ENCODE measurements around the gene FAM107B.
"Not testable (repeated sequence)": the region's sequence is repeated elsewhere in the genome, so short reads cannot be mapped to it uniquely, and the experiment has no call there.

Gene FAM107B

GRCh38 chr10:14659137-14659536, 115.6 kb downstream of the FAM107B start:
- DNase-seq, result not testable (repeated sequence)

- no peak for DNase-seq
Measured at GRCh38 chr10:14658331-14659127, 116.2 kb downstream of the FAM107B start.

- no peak for DNase-seq
Measured at GRCh38 chr10:14656052-14656730, 118.5 kb downstream of the FAM107B start.

DNA sequence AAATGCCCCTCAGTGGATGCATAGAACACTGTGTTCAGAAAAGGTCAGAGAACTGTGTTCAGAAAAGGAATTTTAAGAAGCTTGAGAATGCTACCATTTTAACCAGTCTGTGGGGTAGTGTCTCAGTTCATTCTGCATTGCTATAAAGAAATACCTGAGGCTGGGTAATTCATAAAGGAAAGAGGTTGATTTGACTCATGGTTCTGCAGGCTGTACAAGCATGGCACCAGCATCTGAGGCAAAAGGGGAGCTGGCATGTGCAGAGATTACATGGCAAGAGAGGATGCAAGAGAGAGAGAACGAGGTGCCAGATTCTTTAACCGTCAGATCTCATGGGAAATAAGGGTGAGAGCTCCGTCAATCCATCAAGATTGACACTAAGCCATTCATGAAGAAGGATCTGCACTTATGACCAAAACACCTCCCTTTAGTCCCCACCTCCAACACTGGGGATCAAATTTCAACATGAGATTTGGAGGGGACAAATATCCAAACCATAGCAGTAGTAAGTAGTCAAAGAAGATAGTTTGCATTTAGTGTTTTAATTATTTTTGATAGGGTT, 119.8 kb downstream of the FAM107B start:
- no peak for DNase-seq

GRCh38 chr10:14653271-14654161, 121.2 kb downstream of the FAM107B start:
- DNase-seq, result no peak

DNA sequence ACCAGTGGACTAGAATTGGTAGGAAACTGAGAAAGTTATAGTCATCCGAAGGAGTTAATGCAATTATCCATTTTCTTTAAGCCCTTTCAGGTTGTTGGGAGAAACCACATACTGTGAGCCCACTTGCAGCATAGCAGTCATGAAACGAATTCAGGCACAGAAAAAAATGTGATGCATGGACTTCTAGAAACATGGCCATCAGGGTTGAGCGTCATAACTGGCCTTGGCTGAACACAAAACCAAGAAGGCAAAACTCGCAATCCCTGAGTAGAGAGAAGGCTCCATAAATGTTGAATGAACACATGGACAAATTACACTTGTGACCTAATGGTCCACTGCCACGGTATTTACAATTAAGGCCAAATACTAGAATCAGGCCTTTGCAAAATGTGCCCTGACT, 121.9 kb downstream of the FAM107B start:
- no peak for DNase-seq

GRCh38 chr10:14652067-14652466, 122.6 kb downstream of the FAM107B start:
- no peak for DNase-seq

DNA sequence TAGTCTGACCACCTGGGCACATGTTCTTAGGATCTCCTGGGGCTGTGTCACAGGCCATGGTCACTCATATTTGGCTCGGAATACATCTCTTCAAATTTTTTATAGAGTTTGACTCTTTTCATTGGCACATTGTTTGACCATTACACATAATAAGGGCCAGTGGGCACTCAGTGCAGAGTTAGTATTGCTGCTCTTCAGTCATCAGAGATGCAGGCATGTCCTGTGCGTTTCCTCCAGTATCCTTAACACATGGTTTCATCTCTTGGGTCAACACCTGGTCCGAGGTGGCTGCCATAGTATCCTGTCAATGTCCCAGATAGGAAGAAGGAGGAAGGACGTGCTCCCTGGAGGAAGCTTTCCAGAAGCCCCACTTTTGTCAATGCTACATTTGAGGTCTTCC, 125.0 kb downstream of the FAM107B start:
- DNase-seq, result no peak

- DNase-seq, result no peak
Measured at GRCh38 chr10:14648946-14649345, 125.8 kb downstream of the FAM107B start.

- no peak for DNase-seq
Measured at GRCh38 chr10:14648005-14648765, 126.5 kb downstream of the FAM107B start.

DNA sequence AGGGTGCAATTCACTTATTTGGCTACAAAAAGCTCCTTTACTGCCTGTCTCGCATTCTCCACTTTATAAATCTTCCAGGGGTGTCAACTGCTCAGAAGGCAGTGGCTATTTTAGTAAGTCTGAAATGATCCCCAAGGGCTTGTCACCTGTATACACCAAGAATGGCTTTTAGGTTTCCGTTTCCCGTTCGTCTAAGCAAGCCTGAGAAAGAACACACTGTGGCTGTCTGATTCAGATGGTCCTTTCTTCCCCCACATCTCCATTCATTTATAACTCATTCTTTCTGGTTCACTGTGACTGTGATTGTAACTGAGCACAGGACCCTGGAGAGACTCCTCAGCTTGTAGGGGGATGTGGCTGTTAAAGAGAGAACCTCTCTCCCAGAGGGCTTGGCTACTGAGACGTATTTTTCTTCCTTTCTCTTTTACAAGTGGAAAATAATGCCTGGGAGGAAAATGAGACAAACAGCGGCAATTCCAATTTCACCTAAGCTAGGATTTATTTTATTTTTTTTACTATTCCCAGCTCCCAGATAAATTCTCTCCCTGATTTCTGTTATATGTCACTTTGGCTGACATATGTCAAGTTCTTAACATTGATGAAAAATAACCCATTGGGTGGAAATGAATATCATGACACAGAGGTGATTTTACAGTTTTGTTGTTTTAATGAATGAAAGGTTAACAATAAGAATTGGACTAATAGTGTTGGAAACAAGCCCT, 129.3 kb downstream of the FAM107B start:
- no peak for DNase-seq

DNA sequence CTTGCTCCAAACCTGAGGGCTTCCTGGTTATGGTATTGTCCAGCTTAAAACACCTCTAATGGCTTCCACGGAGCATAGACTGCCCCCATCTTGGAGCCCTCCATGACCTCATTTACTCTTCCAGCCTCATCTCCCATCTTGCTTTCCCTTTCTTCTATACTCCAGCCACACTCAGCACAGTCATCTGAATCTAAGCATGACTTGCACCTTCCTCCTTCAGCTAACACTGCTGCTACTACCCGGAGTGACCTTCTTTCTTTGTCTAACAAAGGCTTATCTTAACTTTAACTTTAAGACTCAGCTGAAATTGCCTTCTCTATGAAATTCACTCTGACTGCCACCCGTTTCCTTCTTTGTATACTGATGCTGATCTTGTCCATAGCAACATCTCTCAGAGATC, 135.1 kb downstream of the FAM107B start:
- no peak for DNase-seq

GRCh38 chr10:14635043-14635710, 139.5 kb downstream of the FAM107B start:
- no peak for DNase-seq

DNA sequence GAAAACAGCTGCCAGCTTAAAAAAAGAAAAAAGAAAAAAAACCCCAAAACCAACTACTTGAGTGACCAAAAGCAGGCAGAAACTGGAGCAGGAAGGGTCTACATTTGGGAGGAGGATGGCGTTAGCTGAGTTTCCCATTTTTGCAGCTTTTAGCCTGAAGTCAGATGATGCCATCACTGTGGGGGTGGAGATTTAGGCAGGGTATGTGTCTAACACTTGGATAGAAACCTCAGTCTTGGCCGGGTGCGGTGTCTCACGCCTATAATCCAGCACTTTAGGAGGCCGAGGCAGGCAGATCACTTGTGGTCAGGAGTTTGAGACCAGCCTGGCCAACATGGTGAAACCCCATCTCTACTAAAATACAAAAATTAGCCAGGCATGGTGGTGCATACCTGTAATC, 140.1 kb downstream of the FAM107B start:
- not testable (repeated sequence) for DNase-seq

GRCh38 chr10:14625765-14626525, 148.8 kb downstream of the FAM107B start:
- DNase-seq, result no peak

GRCh38 chr10:14625192-14625631, 149.5 kb downstream of the FAM107B start:
- DNase-seq, result no peak

- DNase-seq, result no peak
Measured at GRCh38 chr10:14624600-14624999, 150.1 kb downstream of the FAM107B start.

DNA sequence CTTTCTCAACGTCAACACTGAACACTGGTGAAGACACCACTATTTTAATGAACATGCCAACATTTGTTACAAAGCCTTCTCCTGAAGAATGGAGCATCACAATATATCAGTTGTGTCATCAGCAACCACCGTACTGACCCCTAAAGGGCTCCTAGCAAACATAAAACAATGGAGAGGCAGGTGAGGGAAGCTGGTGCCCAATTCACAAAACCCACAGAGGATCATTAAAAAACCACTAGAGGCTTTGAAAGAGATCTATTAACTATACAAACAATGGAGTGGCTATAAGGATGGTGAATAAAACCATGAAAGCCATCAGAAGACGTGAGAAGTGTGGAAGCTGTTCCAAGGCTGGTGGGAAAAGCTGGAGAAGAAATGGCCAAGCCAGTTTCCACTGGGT, 150.8 kb downstream of the FAM107B start:
- DNase-seq, result no peak

- no peak for DNase-seq
Measured at GRCh38 chr10:14621037-14621436, 153.7 kb downstream of the FAM107B start.

- DNase-seq, result no peak
Measured at GRCh38 chr10:14618674-14619073, 156.0 kb downstream of the FAM107B start.
